HUDEP-2 (cell line): ENCODE data around the gene EFEMP2.

Source experiments
- DNase-seq, 76 experiments: peaks; one replicate each; lab custom pipeline; 2025; ENCODE audit not compliant: unreplicated experiment in 76 of 76; lab: John Stamatoyannopoulos, UW

The EFEMP2 gene

GRCh38 chr11:65872586-65873317, at the start of gene EFEMP2:
TSS of gene EFEMP2 (minus strand) at chr11:65872800. CDS start at chr11:65872354, 446 bp downstream.
- DNase-seq: no peak

GRCh38 chr11:65921876-65922275, 49.3 kb upstream of the EFEMP2 start:
- no peak for DNase-seq

GRCh38 chr11:65921033-65921555, 48.5 kb upstream of the EFEMP2 start:
- DNase-seq: peak in 1 of 76 experiments; percentile 21

GRCh38 chr11:65920372-65920802, 47.8 kb upstream of the EFEMP2 start:
- DNase-seq: peak in 17 of 76 experiments; percentile 6 to 46 (median 14)

GRCh38 chr11:65919573-65920371, 47.2 kb upstream of the EFEMP2 start:
- DNase-seq: peak in 9 of 76 experiments; percentile 16 to 51 (median 36)

- peak in 75 of 76 experiments; percentile 61 to 99 (median 97) for DNase-seq
Observed at GRCh38 chr11:65919141-65919572, 46.6 kb upstream of the EFEMP2 start, which contains the start of gene DRAP1. TSS of gene DRAP1 (plus strand) at chr11:65919426. CDS start at chr11:65919502, 76 bp downstream.

GRCh38 chr11:65918211-65919140, 45.9 kb upstream of the EFEMP2 start, which contains the start of gene C11orf68:
TSS of gene C11orf68 (minus strand) at chr11:65919062. CDS start at chr11:65919031, 31 bp downstream.
- DNase-seq: peak in 26 of 76 experiments; percentile 39 to 75 (median 54)

GRCh38 chr11:65917434-65918210, 45.0 kb upstream of the EFEMP2 start:
- no peak for DNase-seq

DNA sequence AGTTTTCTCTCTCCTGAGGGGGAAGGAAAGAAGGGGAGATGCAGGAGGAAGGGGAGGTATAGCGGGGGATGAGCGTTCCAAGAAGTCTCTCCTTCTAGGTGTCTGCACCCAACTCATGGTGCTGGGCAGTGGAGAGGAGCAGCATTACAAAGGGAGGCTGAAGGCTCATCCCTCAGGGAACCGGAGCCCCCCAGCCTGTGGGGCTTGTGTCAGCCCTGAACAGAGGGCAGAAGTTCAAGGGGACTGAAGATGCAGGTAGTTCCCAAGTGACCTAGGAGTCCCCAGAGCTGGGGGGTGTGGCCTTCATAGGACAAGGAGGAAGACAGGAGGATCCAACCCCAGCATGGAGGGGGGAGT, 44.5 kb upstream of the EFEMP2 start:
- no peak for DNase-seq

GRCh38 chr11:65916391-65916790, 43.8 kb upstream of the EFEMP2 start:
- no peak for DNase-seq

DNA sequence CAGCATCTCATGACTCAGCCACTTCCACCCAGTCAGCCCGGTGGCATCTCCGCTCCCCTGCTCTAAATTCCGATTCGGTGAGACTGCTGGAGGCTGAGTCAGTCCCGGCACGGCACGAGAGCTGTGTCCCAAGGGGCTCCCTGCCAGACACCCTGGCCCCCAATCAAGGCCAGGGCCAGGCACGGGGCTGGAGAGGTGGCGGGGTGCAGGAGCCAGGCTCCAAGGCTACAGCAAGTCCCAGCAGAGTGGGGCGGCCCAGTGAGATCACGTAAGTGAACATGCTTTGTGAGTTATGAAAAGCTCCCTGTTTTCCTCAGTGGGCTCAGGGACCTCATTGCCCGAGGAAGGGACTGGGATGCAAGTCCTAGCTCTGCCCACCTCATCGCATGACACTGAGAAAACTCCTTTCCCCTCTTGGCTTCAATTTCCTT, 43.2 kb upstream of the EFEMP2 start:
- peak in 1 of 76 experiments; percentile 24 for DNase-seq

- no peak for DNase-seq
Observed at GRCh38 chr11:65915101-65915820, 42.7 kb upstream of the EFEMP2 start.

DNA sequence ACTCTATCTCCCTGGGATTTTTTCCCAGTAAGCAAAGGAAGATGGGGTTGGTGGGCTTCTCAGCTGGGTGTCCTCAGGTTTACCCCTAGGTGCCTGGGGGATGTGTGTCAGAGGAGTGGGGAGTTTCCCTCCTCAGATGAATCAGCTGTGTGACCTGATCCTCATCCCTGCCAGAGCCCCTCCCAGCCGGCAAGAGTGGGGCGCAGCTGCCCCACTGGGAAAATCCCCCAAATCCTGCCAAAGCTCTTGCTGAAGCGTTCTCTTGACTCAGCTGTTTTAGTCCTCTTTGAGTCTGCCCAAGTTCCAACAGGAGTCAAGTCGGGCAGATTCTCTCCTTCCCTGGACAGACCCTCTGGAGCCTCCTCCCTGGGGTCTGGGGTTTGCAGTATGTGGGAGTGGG, 40.2 kb upstream of the EFEMP2 start:
- DNase-seq: no peak

DNA sequence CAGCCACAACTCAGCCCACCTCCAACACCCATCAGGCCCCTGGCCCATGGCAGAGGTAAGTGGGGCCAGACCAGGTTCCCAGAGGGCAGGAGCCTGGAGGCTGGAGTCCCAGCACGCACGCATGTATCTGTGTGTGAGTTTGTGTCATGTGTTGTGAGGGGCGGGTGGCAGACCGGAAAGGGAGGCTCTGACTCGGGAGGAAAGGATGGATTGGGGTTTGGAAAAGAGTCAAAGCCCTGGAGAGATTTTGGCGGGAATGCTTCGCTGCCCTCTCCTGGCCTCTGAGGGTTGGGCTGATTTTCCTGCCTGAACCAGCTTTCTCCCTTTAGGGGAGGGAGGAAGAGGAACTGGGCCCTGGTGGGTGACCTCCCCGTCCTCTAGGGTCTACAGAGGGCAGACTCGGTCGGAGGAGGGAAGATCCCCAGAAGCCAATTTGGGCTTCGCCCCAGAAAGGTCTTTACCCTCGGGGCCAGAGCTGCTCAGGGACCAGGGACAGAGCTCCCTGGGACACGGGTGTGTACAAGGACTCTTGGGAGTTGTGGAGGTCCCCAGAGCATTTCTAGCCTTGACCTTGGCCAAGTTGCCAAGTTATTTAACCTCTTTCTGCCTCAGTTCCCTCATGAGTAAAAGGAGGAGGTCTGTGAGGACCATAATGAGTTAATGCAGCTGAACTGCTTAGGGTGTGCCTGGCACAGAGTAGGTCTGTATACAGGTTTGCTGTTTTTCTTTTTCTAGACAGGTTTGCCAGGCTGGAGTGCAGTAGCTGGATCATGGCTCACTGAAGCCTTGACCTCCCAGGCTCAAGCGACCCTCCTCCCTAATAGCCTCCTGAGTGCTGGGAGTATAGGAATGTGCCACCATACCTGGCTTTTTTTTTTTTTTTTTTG, 39.3 kb upstream of the EFEMP2 start:
- DNase-seq: peak in 26 of 76 experiments; percentile 11 to 54 (median 28)

DNA sequence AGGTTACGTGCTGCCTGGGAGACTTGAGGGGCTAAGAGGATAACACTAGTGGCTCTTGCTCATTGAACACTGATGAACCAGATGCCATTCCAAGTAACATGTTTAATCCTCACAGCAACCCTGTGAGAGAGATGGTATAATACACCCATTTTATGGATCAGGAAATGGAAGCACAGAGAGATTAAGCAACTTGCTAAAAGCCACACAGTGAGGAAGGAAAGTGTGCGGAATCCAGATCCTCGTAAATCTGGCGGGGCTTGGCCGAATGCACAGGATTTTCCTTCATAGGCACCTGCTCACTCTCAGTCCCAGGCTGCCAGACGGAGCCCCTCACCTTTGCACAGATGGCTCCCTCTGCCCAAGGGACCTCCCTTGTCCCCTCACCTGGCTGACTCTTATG, 35.3 kb upstream of the EFEMP2 start:
- no peak for DNase-seq

DNA sequence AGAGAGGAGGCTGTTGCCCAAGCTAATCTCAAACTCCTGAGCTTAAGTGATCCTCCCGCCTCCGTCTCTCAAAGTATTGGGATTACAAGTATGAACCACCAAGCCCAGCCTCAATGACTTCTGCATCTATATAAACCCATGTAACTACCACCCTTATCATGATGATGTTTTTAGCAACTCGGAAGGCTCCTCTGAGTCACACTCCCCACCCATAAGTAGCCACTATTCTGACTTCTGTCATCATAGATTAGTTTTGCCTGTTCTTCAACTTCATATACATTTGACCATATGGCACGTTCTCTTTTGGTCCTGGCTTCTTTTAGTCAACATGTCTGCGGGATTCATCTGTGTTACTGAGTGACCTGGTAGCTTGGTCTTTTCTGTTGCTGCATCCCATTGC, 34.0 kb upstream of the EFEMP2 start:
- peak in 41 of 76 experiments; percentile 8 to 78 (median 53) for DNase-seq

DNA sequence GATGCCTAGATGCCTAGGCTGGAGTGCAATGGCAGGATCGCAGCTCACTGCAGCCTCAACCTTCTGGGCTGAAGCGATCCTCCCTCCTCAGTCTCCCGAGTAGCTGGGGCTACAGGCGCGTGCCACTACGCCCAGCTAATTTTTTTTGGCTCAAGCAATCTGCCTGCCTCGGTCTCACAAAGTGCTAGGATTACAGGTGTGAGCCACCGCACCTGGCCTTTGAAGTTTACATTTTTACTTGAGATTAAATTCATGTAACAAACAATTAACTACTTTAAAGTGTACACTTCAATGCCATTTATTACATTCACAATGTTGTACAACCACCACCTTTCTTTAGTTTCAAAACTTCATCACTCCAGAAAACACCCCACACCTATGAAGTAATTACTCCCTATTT, 31.1 kb upstream of the EFEMP2 start:
- no peak for DNase-seq

- DNase-seq: no peak
Observed at GRCh38 chr11:65903068-65903481, 30.5 kb upstream of the EFEMP2 start.
